IPS-NIHi11 (cell line): ENCODE results near the gene SLC26A6.
A peak's percentile ranks its signal among the peaks of the same experiment; 100 is the strongest.

ENCODE experiments used
- DNase-seq: peaks from one replicate; pipeline ENCODE4 v3.0.0; 2012; ENCODE audit warnings: mixed read lengths, low spot score

SLC26A6 gene

GRCh38 chr3:48661501-48662144 is 26.4 kb upstream of the SLC26A6 start:
- DNase-seq = peak; percentile 85

GRCh38 chr3:48660800-48661400 is 25.6 kb upstream of the SLC26A6 start:
- DNase-seq = no peak

GRCh38 chr3:48656841-48657281 is 21.6 kb upstream of the SLC26A6 start:
- DNase-seq = no peak

- peak; percentile 99 for DNase-seq
These were observed 21.0 kb upstream of the SLC26A6 start for GRCh38 chr3:48656061-48656840.

GRCh38 chr3:48655606-48656005 is 20.3 kb upstream of the SLC26A6 start:
- DNase-seq = no peak

GRCh38 chr3:48655063-48655462 is 19.8 kb upstream of the SLC26A6 start:
- no peak for DNase-seq

- DNase-seq = no peak
These were observed 17.9 kb upstream of the SLC26A6 start for GRCh38 chr3:48652923-48653715.

GRCh38 chr3:48651771-48652170 is 16.5 kb upstream of the SLC26A6 start:
- DNase-seq = no peak

GRCh38 chr3:48650723-48651122 is 15.5 kb upstream of the SLC26A6 start:
- no peak for DNase-seq

- no peak for DNase-seq
These were observed 13.1 kb upstream of the SLC26A6 start for GRCh38 chr3:48648188-48648850.

- no peak for DNase-seq
These were observed 12.5 kb upstream of the SLC26A6 start for GRCh38 chr3:48647714-48648113.

- no peak for DNase-seq
These were observed 9.9 kb upstream of the SLC26A6 start for GRCh38 chr3:48644898-48645760.

GRCh38 chr3:48642605-48643004 is 7.3 kb upstream of the SLC26A6 start:
- DNase-seq = no peak

- no peak for DNase-seq
These were observed 6.1 kb upstream of the SLC26A6 start for GRCh38 chr3:48641396-48641795.

- no peak for DNase-seq
These were observed 4.8 kb upstream of the SLC26A6 start for GRCh38 chr3:48639944-48640606.

GRCh38 chr3:48637305-48637704 is 2.0 kb upstream of the SLC26A6 start:
- no peak for DNase-seq

- no peak for DNase-seq
These were observed 941 bp upstream of the SLC26A6 start for GRCh38 chr3:48636149-48636655.

- DNase-seq = peak; percentile 87
These were observed 520 bp downstream of the SLC26A6 start for GRCh38 chr3:48634661-48635221.

- DNase-seq = no peak
These were observed 1.5 kb downstream of the SLC26A6 start for GRCh38 chr3:48633743-48634142.

- DNase-seq = no peak
These were observed 2.0 kb downstream of the SLC26A6 start for GRCh38 chr3:48633256-48633655.
